Muscle of arm (tissue), 12 donors: ENCODE results near the gene ACTRT3. TPM values are rescaled to one million over a fixed set of nuclear protein-coding genes. Genes with fewer than 3 reads are reported as not detected.
"Not testable (repeated sequence)": the region's sequence is repeated elsewhere in the genome, so short reads cannot be mapped to it uniquely, and the experiment has no call there.

ENCODE experiments used
- DNase-seq: peaks from one replicate; pipeline ENCODE4 v3.0.0-alpha.2; 2013
- polyA plus RNA-seq, 12 donors: library from polyadenylated mRNA; unstranded; fragments of 120-200 nt; gene quantifications; one replicate each; pipeline ENCODE4 v1.2.1, GENCODE V29; 2013; ENCODE audit not compliant: insufficient read length in 12 of 12

Gene ACTRT3
- polyA plus RNA-seq, 12 donors = 2.5 to 4.2 (median 3.1) TPM; not detected in 2

GRCh38 chr3:169774186-169774585 lies 4.8 kb upstream of the ACTRT3 start:
- no peak for DNase-seq

GRCh38 chr3:169772897-169773816 lies 3.8 kb upstream of the ACTRT3 start, which contains the start of gene MYNN:
TSS of gene MYNN (plus strand) at chr3:169773396. CDS start at chr3:169774296, 900 bp downstream.
- peak; percentile 97 for DNase-seq

GRCh38 chr3:169772305-169772896 lies 3.0 kb upstream of the ACTRT3 start:
- peak; percentile 90 for DNase-seq

- peak; percentile 92 for DNase-seq
Observed at GRCh38 chr3:169771497-169772304, 2.3 kb upstream of the ACTRT3 start.

GRCh38 chr3:169764882-169765612 lies 4.3 kb downstream of the ACTRT3 start, which contains the start of gene TERC:
TSS of gene TERC (minus strand) at chr3:169765060.
- DNase-seq = peak; percentile 95

GRCh38 chr3:169764312-169764881 lies 5.0 kb downstream of the ACTRT3 start:
- DNase-seq = peak; percentile 70

GRCh38 chr3:169760479-169760878 lies 8.9 kb downstream of the ACTRT3 start:
- DNase-seq = no peak

GRCh38 chr3:169759256-169759655 lies 10.1 kb downstream of the ACTRT3 start:
- DNase-seq = no peak

- DNase-seq = no peak
Observed at GRCh38 chr3:169758359-169758994, 10.9 kb downstream of the ACTRT3 start.

- DNase-seq = no peak
Observed at GRCh38 chr3:169755488-169755887, 13.9 kb downstream of the ACTRT3 start.

- no peak for DNase-seq
Observed at GRCh38 chr3:169754711-169755110, 14.7 kb downstream of the ACTRT3 start.

- no peak for DNase-seq
Observed at GRCh38 chr3:169751875-169752274, 17.5 kb downstream of the ACTRT3 start.

GRCh38 chr3:169750665-169751064 lies 18.7 kb downstream of the ACTRT3 start:
- DNase-seq = no peak

- DNase-seq = no peak
Observed at GRCh38 chr3:169748670-169749069, 20.7 kb downstream of the ACTRT3 start.

- DNase-seq = no peak
Observed at GRCh38 chr3:169746924-169747323, 22.4 kb downstream of the ACTRT3 start.

GRCh38 chr3:169744366-169745054 lies 24.9 kb downstream of the ACTRT3 start:
- DNase-seq = no peak

- no peak for DNase-seq
Observed at GRCh38 chr3:169739067-169739466, 30.3 kb downstream of the ACTRT3 start.

GRCh38 chr3:169731857-169732256 lies 37.5 kb downstream of the ACTRT3 start:
- not testable (repeated sequence) for DNase-seq

GRCh38 chr3:169722724-169723123 lies 46.6 kb downstream of the ACTRT3 start:
- DNase-seq = no peak

GRCh38 chr3:169718415-169718814 lies 50.9 kb downstream of the ACTRT3 start:
- DNase-seq = not testable (repeated sequence)
